Measurements from ENCODE around the gene KIF16B.
"Not testable (repeated sequence)": the region's sequence is repeated elsewhere in the genome, so short reads cannot be mapped to it uniquely, and the experiment has no call there.

KIF16B gene

GRCh38 chr20:16607364-16608276 lies 34.4 kb upstream of the KIF16B start:
- no peak overlapping the region for H3K4me3 Mint-ChIP-seq
- H3K27ac Mint-ChIP-seq = no peak overlapping the region
- CTCF ChIA-PET = no interaction called here
- no peaks in the 10 kb centered on the region for H3K36me3 Mint-ChIP-seq
- no peaks in the 10 kb centered on the region for H3K4me1 Mint-ChIP-seq
- no peak for DNase-seq
- H3K27me3 Mint-ChIP-seq = peaks cover 3% of the 10 kb centered on the region
- H3K9me3 Mint-ChIP-seq = no peaks in the 10 kb centered on the region

GRCh38 chr20:16606468-16607070 lies 33.3 kb upstream of the KIF16B start:
- CTCF ChIA-PET = no interaction called here
- no peak overlapping the region for H3K4me3 Mint-ChIP-seq
- no peaks in the 10 kb centered on the region for H3K4me1 Mint-ChIP-seq
- peaks cover 4% of the 10 kb centered on the region for H3K27me3 Mint-ChIP-seq
- no peaks in the 10 kb centered on the region for H3K9me3 Mint-ChIP-seq
- no peak overlapping the region for H3K27ac Mint-ChIP-seq
- H3K36me3 Mint-ChIP-seq = no peaks in the 10 kb centered on the region
- DNase-seq = no peak

- peaks cover 7% of the 10 kb centered on the region for H3K27me3 Mint-ChIP-seq
- peaks cover 2% of the 10 kb centered on the region for H3K4me1 Mint-ChIP-seq
- H3K36me3 Mint-ChIP-seq = no peaks in the 10 kb centered on the region
- DNase-seq = no peak
- CTCF ChIA-PET = no interaction called here
- H3K27ac Mint-ChIP-seq = no peak overlapping the region
- no peak overlapping the region for H3K4me3 Mint-ChIP-seq
- no peaks in the 10 kb centered on the region for H3K9me3 Mint-ChIP-seq
Measured at GRCh38 chr20:16601047-16601446, 27.8 kb upstream of the KIF16B start.

- DNase-seq = no peak
- Mint-ChIP-seq H3K4me1 (peaks cover 2% of the 10 kb centered on the region), H3K27ac (no peak overlapping the region), H3K27me3 (peaks cover 7% of the 10 kb centered on the region), H3K36me3 (no peaks in the 10 kb centered on the region), H3K9me3 (no peaks in the 10 kb centered on the region), H3K4me3 (no peak overlapping the region)
- CTCF ChIA-PET = no interaction called here
Measured at GRCh38 chr20:16599257-16599656, 26.0 kb upstream of the KIF16B start.

- Mint-ChIP-seq H3K27ac (no peak overlapping the region), H3K4me3 (no peak overlapping the region), H3K4me1 (peaks cover 2% of the 10 kb centered on the region), H3K36me3 (no peaks in the 10 kb centered on the region), H3K9me3 (no peaks in the 10 kb centered on the region), H3K27me3 (peaks cover 12% of the 10 kb centered on the region)
- CTCF ChIA-PET = no interaction called here
- no peak for DNase-seq
Measured at GRCh38 chr20:16596991-16597390, 23.7 kb upstream of the KIF16B start.

GRCh38 chr20:16596404-16596803 lies 23.2 kb upstream of the KIF16B start:
- H3K4me3 Mint-ChIP-seq, H3K36me3 Mint-ChIP-seq, H3K4me1 Mint-ChIP-seq: not testable (repeated sequence)

GRCh38 chr20:16595376-16595775 lies 22.1 kb upstream of the KIF16B start:
- no peak overlapping the region for H3K4me3 Mint-ChIP-seq
- no peak for DNase-seq
- no peaks in the 10 kb centered on the region for H3K36me3 Mint-ChIP-seq
- H3K4me1 Mint-ChIP-seq = peaks cover 2% of the 10 kb centered on the region
- H3K9me3 Mint-ChIP-seq = no peaks in the 10 kb centered on the region
- H3K27me3 Mint-ChIP-seq = peaks cover 5% of the 10 kb centered on the region
- H3K27ac Mint-ChIP-seq = no peak overlapping the region
- CTCF ChIA-PET = no interaction called here

More at GRCh38 chr20:16596404-16596803, 23.2 kb upstream of the KIF16B start:
- H3K27me3 Mint-ChIP-seq, H3K9me3 Mint-ChIP-seq, DNase-seq, CTCF ChIA-PET, H3K27ac Mint-ChIP-seq: not testable (repeated sequence)

GRCh38 chr20:16590041-16590633 lies 16.9 kb upstream of the KIF16B start:
- no peaks in the 10 kb centered on the region for H3K4me1 Mint-ChIP-seq
- H3K4me3 Mint-ChIP-seq = no peak overlapping the region
- no peaks in the 10 kb centered on the region for H3K36me3 Mint-ChIP-seq
- peaks cover 14% of the 10 kb centered on the region for H3K27me3 Mint-ChIP-seq
- no peak overlapping the region for H3K27ac Mint-ChIP-seq
- CTCF ChIA-PET = interaction anchor here (0.6 kb wide), 1 partner anchor 465 kb away, joined by 3 read pairs; no protein-coding TSS in a partner anchor
- H3K9me3 Mint-ChIP-seq = no peaks in the 10 kb centered on the region
- no peak for DNase-seq

GRCh38 chr20:16589623-16590022 lies 16.4 kb upstream of the KIF16B start:
- peaks cover 20% of the 10 kb centered on the region for H3K27me3 Mint-ChIP-seq
- no peak overlapping the region for H3K4me3 Mint-ChIP-seq
- no peak for DNase-seq
- no peaks in the 10 kb centered on the region for H3K4me1 Mint-ChIP-seq
- H3K36me3 Mint-ChIP-seq = no peaks in the 10 kb centered on the region
- CTCF ChIA-PET = no interaction called here
- no peaks in the 10 kb centered on the region for H3K9me3 Mint-ChIP-seq
- H3K27ac Mint-ChIP-seq = no peak overlapping the region

- H3K4me1 Mint-ChIP-seq = no peaks in the 10 kb centered on the region
- H3K4me3 Mint-ChIP-seq = no peak overlapping the region
- no peak for DNase-seq
- no peaks in the 10 kb centered on the region for H3K36me3 Mint-ChIP-seq
- peaks cover 19% of the 10 kb centered on the region for H3K27me3 Mint-ChIP-seq
- CTCF ChIA-PET = no interaction called here
- H3K9me3 Mint-ChIP-seq = no peaks in the 10 kb centered on the region
- H3K27ac Mint-ChIP-seq = no peak overlapping the region
Measured at GRCh38 chr20:16588241-16588640, 15.0 kb upstream of the KIF16B start.

- Mint-ChIP-seq H3K36me3 (no peaks in the 10 kb centered on the region), H3K27ac (no peak overlapping the region), H3K27me3 (peaks cover 19% of the 10 kb centered on the region), H3K4me3 (no peak overlapping the region), H3K4me1 (no peaks in the 10 kb centered on the region), H3K9me3 (no peaks in the 10 kb centered on the region)
- CTCF ChIA-PET = no interaction called here
- DNase-seq = no peak
Measured at GRCh38 chr20:16587066-16587465, 13.8 kb upstream of the KIF16B start.

- H3K4me3 Mint-ChIP-seq = no peak overlapping the region
- H3K9me3 Mint-ChIP-seq = no peaks in the 10 kb centered on the region
- DNase-seq = no peak
- no peaks in the 10 kb centered on the region for H3K36me3 Mint-ChIP-seq
- CTCF ChIA-PET = no interaction called here
- no peaks in the 10 kb centered on the region for H3K4me1 Mint-ChIP-seq
- H3K27me3 Mint-ChIP-seq = peaks cover 19% of the 10 kb centered on the region
- H3K27ac Mint-ChIP-seq = no peak overlapping the region
Measured at GRCh38 chr20:16583474-16583873, 10.2 kb upstream of the KIF16B start.

- H3K4me1 Mint-ChIP-seq = no peaks in the 10 kb centered on the region
- no peak overlapping the region for H3K4me3 Mint-ChIP-seq
- CTCF ChIA-PET = no interaction called here
- peaks cover 11% of the 10 kb centered on the region for H3K27me3 Mint-ChIP-seq
- no peaks in the 10 kb centered on the region for H3K36me3 Mint-ChIP-seq
- no peak overlapping the region for H3K27ac Mint-ChIP-seq
- H3K9me3 Mint-ChIP-seq = no peaks in the 10 kb centered on the region
- DNase-seq = no peak
Measured at GRCh38 chr20:16581241-16581640, 8.0 kb upstream of the KIF16B start.

- no peaks in the 10 kb centered on the region for H3K9me3 Mint-ChIP-seq
- CTCF ChIA-PET = no interaction called here
- H3K4me3 Mint-ChIP-seq = no peak overlapping the region
- DNase-seq = no peak
- peaks cover 3% of the 10 kb centered on the region for H3K4me1 Mint-ChIP-seq
- peaks cover 10% of the 10 kb centered on the region for H3K27me3 Mint-ChIP-seq
- H3K27ac Mint-ChIP-seq = no peak overlapping the region
- no peaks in the 10 kb centered on the region for H3K36me3 Mint-ChIP-seq
Measured at GRCh38 chr20:16580620-16581019, 7.4 kb upstream of the KIF16B start.

- CTCF ChIA-PET = no interaction called here
- H3K36me3 Mint-ChIP-seq = no peaks in the 10 kb centered on the region
- peaks cover 9% of the 10 kb centered on the region for H3K27me3 Mint-ChIP-seq
- H3K27ac Mint-ChIP-seq = no peak overlapping the region
- H3K4me1 Mint-ChIP-seq = peaks cover 8% of the 10 kb centered on the region
- no peak overlapping the region for H3K4me3 Mint-ChIP-seq
- H3K9me3 Mint-ChIP-seq = no peaks in the 10 kb centered on the region
- DNase-seq = no peak
Measured at GRCh38 chr20:16580147-16580546, 6.9 kb upstream of the KIF16B start.

Measured in activated naive CD4-positive, alpha-beta T cell treated with anti-CD3 and anti-CD28 coated beads, Interleukin-2, amount 10 ng/mL, durations not matched to agents 7 days and 5 days (primary cell).